Cerebellar cortex (tissue), 1 donor: ENCODE results near the gene TENT5C.
A peak's percentile ranks its signal among the peaks of the same experiment; 100 is the strongest.

Source experiments
- DNase-seq: peaks from one replicate; pipeline ENCODE4 v3.0.0-alpha.2; 2015; ENCODE audit warnings: low spot score

The TENT5C gene

DNA sequence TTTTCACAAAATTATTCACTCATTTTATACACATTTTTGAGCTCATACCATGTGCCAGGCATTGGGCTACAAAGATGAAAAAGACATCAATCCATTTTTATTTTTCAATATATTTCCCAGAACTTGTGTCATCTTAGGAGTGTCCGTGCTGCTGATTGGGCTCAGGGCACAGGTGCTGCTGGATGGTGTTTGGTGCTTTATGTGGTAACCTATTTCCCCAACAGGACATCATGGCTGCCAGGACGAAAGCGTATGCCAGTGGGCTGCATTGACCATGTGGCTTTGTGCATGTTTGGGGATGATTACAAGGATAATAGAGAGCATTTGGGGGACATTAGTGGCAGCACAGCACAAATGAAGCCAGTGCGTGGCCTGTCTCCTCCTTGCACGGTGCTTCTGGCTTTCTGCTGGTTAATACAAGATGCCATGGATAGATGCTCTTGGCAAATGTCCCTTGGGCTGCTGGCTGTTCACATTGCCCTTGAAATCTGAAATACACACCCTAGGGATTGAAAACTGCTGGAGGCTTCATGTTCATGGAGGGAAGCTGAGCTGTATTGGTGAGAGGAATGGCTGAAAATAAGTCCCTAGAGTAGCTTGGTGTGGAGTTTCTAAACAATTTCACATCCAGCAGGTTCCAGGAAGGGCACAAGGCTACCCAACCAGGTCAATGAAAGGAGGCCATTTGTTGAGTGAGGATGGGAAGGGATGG is 52.3 kb downstream of the TENT5C start:
- DNase-seq: no peak

DNA sequence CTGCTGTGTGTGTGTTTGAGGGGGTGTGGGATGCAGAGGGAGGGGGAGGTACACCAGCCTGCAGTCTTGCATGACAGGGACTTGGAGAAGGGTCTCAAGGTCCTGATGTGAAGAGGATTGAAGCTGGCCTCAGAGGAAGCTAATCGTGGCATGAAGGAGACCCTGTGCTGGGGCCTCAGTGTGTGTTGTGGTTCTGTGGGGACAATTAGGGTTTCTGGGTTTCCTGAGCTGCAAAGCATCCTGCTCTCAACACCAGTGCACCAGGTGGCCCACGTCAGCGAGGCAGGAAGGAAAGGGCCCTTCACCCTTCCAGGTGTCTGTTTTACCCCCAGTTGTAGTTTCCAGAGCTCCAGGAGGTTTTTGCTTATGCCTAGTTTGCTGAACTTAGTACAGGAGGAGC is 52.8 kb downstream of the TENT5C start:
- DNase-seq: no peak

DNA sequence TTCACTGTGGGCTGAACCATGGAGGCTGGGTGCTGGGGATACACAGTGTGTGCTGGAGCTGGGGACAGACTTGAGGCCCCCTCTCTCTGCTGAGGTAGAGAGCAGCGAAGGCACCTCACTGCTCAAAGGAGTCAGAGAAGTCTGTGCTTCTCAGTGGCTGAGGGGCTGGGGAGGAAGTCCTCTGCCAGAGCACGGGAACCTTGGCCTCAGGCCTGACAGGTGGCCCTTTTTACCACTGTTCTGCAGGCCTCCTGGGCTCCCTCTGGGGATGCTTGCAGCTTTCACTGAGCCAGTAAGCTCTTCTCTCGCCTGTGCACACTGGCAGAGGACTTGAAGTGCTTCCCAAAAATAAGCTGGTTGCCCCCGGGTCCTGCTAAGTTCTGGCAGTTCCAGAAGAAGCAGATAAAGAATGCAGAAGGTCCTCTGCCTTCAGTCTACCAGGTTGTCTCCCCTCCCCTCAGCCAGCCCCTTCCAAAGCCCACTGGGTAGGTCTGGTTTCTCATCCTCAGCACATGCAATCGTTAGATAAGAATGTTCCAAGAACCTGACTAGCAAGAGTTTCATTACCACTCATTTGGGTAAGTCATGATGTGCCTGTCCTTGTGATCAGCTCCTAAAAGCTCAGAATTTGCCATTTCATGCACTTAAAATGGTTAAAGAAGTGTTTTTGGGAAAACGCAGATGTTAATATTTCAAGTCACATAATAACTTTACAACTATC is 53.9 kb downstream of the TENT5C start:
- DNase-seq: no peak

DNA sequence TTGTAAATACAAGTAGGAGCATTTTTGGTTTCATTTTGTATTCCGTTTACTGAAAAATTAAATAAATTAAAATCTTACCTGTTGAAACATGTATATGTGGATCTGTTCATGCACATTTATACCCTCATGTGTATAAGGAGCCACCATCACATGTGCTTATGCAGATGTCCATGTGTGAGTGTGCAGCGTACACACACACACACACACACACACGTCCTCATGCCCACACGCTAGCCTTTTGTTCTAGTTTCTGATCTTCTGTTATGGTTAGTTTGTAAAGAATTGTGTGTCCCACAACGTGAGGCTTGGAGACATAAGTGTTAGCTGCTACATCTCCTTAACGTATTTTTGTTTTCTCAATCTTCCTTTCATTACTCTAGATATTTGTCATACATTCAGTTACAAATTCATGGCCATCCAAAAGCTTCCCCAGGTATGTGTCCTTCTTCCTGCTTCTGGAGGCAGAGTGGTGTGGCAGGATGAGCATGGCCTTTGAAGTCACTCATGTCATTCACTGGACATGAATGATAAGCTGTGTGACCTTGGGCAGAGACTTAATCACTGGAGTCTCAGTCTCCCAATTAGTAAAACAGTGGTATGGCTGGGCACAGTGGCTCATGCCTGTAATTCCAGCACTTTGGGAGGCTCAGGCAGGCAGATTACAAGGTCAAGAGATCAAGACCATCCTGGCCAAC is 54.6 kb downstream of the TENT5C start:
- DNase-seq: no peak

DNA sequence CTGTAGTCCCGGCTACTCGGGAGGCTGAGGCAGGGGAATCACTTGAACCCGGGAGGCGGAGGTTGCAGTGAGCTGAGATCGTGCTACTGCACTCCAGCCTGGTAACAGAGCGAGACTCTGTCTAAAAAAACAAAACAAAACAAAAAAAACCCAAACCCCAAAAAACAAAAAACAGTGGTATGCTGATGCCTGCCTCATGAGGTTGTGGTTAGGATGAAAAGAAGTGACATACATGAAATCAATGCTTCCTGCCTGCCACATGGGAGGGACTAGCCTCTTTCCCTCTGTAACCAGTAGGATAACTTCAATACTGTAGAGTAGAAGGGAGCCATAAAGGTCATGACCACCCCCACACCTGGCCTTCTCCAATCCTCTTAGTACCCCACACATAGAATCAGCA is 55.2 kb downstream of the TENT5C start:
- DNase-seq: no peak

DNA sequence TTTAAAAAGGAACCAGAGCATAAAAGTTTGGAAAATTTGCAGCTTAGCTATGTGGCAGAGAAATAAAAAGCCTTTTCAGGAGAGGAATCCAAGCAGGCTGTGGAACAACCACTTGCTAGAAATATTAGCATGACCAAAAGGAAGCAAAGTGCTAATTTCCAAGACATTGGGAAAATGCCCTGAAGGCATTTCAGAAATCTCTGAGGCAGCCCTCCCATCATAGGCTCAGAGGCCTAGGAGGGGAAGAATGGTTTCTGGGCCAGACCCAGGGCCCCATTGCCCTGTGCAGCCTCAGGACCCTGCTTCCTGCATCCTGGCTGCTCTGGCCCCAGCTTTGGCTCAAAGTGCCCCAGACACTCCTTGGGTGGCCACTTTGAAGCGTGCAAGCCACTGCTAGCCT is 56.8 kb downstream of the TENT5C start:
- no peak for DNase-seq

DNA sequence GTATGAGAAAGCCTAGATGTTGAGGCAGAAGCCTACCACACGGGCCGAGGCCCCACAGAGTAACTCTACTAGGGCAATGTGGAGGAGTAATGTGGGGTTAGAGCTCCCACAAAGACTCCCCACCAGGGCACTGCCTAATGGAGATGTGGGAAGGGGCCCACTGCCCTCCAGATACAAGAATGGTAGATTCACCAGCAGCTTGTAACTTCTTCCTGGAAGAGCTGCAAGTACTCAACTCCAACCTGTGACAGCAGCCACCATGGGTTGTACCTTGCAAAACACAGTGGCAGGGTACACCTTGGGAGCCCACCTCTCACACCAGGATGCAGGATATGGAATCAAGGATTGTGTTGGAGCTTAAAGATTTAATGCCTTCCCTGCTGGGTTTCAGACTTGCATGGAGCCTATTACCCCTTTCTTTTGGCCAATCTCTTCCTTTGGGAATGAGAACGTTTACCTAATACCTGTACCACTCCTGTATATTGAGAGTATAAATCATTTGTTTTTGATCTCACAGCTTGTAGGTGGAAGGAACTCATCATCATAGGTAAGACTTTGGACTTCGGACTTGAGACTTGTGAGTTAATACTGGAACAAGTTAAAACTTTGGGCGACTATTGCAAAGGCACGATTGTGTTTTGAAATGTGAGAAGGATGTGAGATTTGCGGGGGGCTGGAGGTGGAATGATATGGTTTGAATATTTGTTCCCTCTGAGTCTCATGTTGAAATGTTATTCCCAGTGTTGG is 57.5 kb downstream of the TENT5C start:
- DNase-seq: no peak

DNA sequence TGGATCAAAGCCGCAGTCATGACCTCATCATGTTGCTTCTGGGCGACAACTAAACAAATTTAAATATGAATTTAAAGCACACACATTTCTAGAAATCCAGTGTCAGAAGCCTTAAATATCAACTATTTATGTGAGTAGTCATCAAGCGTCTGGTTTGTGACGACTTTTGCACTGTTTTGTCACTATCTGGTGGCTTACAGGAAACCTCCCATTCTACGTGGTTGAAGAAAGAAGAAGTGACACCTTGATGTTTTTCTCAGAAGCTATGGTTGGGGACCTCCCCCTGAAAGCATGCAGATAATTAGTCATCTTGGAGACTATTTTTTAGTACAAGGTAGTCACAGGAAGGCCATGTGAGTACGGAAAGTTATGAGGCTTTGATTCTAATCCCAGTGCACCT is 58.5 kb downstream of the TENT5C start:
- DNase-seq: no peak

DNA sequence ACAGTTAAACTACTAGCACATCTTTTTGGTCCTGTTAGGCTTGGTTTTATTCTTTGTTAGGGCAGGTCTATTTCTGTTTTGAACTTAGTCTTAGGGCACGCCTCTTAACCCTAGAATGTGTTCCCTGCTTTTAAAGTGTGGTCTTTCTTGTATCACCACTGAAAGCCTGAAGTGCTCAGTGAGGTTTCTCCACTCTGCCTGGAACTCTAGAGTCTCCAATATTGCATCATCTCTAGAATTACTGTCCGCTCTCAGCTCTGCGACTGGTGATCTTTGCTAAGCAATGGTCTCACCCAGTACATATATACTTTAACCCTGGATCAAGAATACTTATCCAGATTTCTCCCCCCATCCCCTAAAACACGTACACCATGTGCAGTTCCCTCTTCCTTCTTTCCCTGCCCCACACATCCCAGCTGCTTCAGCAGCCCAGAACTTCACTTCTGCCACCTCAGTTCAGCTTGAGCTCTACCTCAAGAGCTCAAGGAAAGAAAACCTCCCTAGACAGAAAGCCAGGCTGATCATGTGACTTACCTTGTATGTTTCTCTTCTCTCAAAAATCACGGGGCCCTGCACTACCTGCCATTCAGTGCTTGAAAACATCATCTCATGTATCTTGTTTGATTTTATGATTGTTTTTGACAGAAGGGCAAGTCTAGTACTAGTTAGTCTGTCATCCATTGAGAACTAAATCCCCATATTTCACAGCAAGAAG is 59.9 kb downstream of the TENT5C start:
- DNase-seq: no peak

DNA sequence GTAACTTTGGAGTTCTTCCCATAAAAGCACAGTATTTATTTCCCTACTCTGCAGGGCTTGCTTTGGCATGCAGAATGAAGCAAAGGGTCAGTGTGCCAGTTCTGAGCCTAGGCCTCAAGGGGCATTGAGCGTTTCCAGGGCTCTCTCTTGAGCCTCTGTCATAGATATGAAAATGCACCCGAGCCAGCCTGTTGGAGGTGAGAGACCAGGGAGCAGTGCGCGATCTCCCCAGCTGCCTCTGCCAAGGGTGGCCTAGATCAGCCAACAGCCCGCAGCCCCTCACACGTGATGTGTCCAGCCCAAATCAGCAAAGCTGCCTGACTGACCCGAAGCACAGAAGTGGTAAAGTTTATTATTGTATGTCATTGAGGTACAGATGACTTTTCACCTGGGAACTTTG is 63.7 kb downstream of the TENT5C start:
- no peak for DNase-seq

DNA sequence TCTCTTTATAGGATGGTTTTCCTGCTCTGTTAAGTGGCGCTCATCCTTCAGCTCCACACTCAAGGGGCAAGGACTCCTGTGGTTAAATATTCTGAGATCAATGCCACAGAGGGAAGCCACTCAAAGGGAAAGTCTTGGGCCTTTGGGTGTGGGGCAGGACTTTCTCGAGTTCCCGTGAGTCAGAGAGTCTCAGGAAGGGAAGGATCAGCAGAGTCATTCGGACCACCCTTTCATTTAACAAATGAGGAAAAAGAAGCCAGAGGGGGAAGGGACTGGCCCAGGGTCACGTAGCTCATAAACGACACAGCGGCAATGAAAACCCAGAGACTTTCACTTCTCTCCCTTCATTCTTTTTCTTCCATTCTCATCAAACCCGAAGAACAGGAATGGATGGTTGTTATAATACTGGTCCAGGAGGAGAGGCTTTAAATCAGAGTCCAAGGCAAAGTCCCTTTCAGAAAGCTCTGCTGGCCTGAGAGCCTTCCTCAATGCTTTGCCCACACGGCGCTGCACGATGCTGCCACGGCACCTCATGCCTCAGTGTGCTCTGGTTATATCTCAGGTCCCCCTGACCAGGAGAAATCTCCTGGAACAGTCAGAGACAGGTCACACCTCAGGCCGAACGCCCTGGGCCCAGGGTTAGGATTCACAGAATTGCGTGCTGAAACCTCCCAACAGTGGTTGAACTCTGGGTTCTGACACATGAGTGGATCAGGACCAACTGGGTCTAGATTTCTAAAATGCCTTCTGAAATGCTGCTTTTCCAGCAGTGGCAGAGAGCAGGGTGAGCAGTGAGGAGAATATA is 65.3 kb downstream of the TENT5C start:
- DNase-seq: no peak

DNA sequence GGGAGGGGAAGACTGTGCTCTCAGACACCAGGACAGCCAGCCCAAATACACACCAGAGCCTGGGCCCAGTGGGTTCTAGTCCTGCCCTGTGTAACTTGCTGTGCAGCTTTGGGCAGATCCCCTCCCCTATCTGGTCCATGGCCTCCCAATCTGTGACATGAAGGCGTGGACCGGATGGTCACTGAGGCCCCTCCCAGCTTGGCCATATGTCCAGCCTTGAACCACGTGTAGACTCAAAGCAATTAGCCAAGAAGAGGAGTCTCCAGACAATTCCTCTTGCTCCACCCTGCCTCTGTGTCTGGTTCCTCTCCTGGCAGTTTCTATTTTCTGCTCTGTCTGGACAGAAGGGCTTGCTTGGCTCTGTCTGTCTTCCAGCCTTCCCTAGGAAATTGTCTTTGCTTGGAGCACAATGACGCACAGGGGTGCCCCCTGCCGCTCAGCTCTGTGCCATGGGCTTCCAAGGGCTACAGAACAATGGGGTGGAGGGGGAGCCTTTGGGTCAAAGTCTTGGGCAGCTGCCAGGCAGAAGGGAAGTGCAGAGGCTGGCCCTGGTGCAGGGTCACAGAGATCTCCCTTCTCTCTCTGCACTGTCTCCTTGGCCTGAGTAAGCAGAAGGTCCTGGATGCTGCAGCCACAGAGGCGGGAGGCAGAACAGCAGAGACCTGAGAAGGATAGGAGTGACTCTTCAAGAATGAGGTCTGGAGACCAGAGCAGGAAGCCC is 66.1 kb downstream of the TENT5C start:
- peak; percentile 79 for DNase-seq

DNA sequence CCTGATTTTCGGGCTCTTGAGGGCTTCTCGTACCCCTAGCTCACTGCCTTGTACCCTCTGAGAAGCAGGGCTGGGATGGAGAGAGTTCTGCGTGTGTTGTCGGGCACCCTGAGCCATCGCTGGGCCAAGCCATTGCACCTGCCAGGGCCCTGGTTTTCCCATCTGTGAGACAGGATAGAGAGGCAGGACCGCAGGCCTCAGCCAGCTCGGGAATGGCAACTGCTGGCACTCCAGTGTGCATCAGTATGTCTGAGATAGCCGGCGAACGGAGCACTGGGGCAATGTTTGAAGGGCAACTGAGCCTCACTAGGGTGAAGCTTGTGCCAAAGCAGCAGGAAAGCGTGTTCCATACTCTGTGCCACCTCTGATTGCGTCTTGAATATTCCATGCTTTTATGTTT is 66.9 kb downstream of the TENT5C start:
- DNase-seq: peak; percentile 70

DNA sequence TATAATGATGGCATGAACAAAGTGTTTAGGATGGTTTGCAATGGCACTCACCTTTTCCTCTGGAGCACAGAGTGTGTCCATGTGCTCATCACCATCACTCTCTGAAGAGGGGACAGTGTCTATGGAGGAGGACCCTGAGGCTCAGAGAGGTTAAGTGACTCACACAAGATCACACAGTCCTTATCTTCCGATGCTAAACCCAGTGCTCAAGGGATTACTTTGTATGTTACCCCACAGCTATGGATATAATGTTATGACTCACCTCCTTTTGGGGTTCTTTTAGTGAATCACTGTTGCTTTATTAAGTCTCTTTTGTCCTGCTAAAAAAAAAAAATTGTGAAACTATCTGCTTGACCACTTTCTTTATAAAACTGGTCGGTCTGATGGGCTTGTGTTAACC is 67.6 kb downstream of the TENT5C start:
- no peak for DNase-seq

DNA sequence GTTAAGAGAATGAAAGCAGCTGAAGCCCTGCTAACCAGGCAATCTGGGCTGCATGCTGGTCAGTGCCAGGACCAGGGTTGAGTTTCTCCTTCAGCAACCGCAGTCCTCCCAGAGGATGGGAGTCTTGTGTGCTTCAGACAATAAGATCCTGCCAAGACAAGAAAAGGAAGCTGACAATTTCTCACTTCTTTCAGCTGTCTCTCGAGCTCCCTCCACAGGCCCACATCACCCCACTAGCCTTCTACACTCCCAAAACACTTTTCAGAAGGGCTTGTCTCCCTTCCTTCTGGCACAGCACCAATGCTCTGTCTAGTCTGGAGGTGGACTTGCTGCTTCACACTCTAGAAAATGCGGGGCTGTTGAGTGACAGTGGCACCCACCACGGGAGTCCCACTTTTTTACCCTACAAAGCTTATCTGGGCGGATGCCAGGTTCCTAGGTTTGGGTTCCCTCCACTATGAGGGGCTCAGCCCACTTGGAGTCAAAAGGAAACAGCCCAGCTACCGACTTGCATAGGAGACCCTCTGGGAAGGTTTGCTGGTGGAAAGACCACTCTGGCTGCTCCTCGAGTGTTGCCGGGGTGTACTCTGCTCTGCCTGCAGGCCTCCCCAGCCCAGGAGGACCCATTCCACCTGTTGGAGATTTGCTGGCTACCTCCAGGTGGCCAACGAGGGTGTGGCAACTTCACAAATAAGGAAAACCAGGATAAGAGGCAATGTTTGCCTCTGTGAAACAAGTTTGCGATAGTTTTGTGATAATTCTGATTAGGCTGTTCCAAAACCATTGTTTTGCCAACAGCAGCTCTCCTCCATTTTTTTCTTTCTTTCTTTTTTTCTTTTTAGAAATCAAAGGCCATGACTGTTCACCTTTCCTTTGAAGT is 68.9 kb downstream of the TENT5C start:
- peak; percentile 7 for DNase-seq

DNA sequence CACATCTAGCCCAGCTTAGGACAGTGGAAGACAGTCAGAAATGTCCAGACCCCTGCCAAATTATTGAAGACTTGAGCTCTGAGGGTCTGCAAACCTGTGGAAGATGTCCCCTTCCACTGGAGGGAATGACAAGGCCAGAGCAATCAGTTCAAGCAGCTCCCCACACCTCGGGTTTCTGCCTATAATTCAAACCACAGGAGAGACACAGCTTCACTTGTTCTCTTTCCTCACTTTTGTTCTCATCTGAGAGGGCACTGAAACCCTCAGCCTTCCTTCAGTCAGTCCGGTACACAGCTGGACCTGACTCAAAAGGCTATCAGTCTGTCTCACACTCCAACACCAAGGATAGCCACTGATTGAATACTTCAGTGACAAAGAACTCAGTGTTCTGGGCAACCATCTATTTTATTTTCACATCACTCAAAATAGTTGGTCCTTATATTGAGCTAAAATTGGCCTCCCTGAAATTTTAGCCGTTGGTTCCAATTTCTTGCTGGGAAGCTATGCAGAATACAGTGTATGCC is 70.1 kb downstream of the TENT5C start:
- no peak for DNase-seq

DNA sequence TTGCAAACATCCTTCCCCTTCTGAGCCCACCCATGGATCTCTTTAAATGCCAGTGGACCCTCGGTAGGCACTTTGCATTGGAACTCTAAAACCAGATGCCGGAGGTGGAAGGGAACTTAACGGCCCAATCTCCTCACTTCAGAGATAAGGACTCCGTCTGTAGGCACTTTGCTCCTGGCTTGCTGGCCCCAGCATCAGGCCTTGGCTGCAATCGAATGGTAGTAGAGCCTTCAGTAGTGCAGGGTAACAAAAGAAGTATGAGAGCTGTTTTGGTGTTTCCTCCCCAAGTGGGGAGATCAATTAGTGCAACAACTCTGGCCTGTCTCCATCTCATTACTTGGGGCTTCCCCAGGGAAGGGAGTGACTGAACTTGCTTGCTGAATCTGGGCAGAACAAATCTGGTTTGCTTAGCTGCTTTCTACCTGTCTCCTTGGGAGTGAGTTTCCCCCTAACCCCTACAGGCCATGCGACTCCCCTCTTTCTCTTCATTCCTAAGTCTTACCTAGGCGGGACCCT is 70.8 kb downstream of the TENT5C start:
- no peak for DNase-seq
